ENCODE data around the gene ALDH6A1.
A peak's percentile ranks its signal among the peaks of the same experiment; 100 is the strongest.

ALDH6A1 gene

GRCh38 chr14:74042296-74042695 is 42.0 kb downstream of the ALDH6A1 start:
- Histone ChIP-seq H3K4me2 (ENCODE audit: low read depth, low read length, poor library complexity, severe bottlenecking) (no peak overlapping the region), H3K36me3 (ENCODE audit: low read length) (no peaks in the 10 kb centered on the region), H2AFZ (ENCODE audit: low read depth, low read length, severe bottlenecking) (no peak overlapping the region), H3F3A (ENCODE audit: insufficient read depth) (peaks cover 3% of the 10 kb centered on the region; the same call in 1 of the 2 replicates), H3K27ac (ENCODE audit: low read depth, low read length) (no peak overlapping the region), H3K4me3 (ENCODE audit: insufficient read depth, low read length, poor library complexity, severe bottlenecking) (no peak overlapping the region), H4K20me1 (ENCODE audit: low read depth, low read length) (no peaks in the 10 kb centered on the region), H3K9me3 (ENCODE audit: insufficient read depth, low read length) (no peaks in the 10 kb centered on the region), H3K9me2 (replicated peaks; ENCODE audit: insufficient read depth, low read length) (no peaks in the 10 kb centered on the region), H3K79me2 (ENCODE audit: insufficient read depth, low read length) (no peaks in the 10 kb centered on the region), H3K9ac (ENCODE audit: low read length) (no peak overlapping the region), H3K27me3 (ENCODE audit: low read length) (no peaks in the 10 kb centered on the region)
- TF ChIP-seq EZH2phosphoT487 (conservative IDR thresholded peaks at IDR 0.05; ENCODE audit: low read length) (no peak), CTCF (IDR thresholded peaks at IDR 0.05; ENCODE audit: insufficient read depth, low read length, poor library complexity, severe bottlenecking) (no peak)

- peaks cover 3% of the 10 kb centered on the region; the same call in 1 of the 2 replicates for H3F3A ChIP-seq (ENCODE audit: insufficient read depth)
- peak; percentile 53 for TF ChIP-seq CTCF (IDR thresholded peaks at IDR 0.05; ENCODE audit: insufficient read depth, low read length, poor library complexity, severe bottlenecking)
- TF ChIP-seq EZH2phosphoT487 (conservative IDR thresholded peaks at IDR 0.05; ENCODE audit: low read length): no peak
- no peak overlapping the region for H2AFZ ChIP-seq (ENCODE audit: low read depth, low read length, severe bottlenecking)
- no peak overlapping the region for H3K9ac ChIP-seq (ENCODE audit: low read length)
- H3K4me2 ChIP-seq (ENCODE audit: low read depth, low read length, poor library complexity, severe bottlenecking): no peak overlapping the region
- H4K20me1 ChIP-seq (ENCODE audit: low read depth, low read length): no peaks in the 10 kb centered on the region
- H3K79me2 ChIP-seq (ENCODE audit: insufficient read depth, low read length): no peaks in the 10 kb centered on the region
- H3K36me3 ChIP-seq (ENCODE audit: low read length): no peaks in the 10 kb centered on the region
- H3K4me3 ChIP-seq (ENCODE audit: insufficient read depth, low read length, poor library complexity, severe bottlenecking): no peak overlapping the region
- no peaks in the 10 kb centered on the region for H3K9me3 ChIP-seq (ENCODE audit: insufficient read depth, low read length)
- H3K9me2 ChIP-seq (replicated peaks; ENCODE audit: insufficient read depth, low read length): no peaks in the 10 kb centered on the region
- H3K27ac ChIP-seq (ENCODE audit: low read depth, low read length): no peak overlapping the region
- H3K27me3 ChIP-seq (ENCODE audit: low read length): no peaks in the 10 kb centered on the region
These were observed 46.0 kb downstream of the ALDH6A1 start for GRCh38 chr14:74038020-74038859.

- no peak overlapping the region for H2AFZ ChIP-seq (ENCODE audit: low read depth, low read length, severe bottlenecking)
- no peaks in the 10 kb centered on the region for H3K9me3 ChIP-seq (ENCODE audit: insufficient read depth, low read length)
- H3K9me2 ChIP-seq (replicated peaks; ENCODE audit: insufficient read depth, low read length): no peaks in the 10 kb centered on the region
- no peaks in the 10 kb centered on the region for H3K27me3 ChIP-seq (ENCODE audit: low read length)
- H3F3A ChIP-seq (ENCODE audit: insufficient read depth): peaks cover 3% of the 10 kb centered on the region; the same call in 1 of the 2 replicates
- H3K27ac ChIP-seq (ENCODE audit: low read depth, low read length): no peak overlapping the region
- no peak overlapping the region for H3K9ac ChIP-seq (ENCODE audit: low read length)
- H3K4me2 ChIP-seq (ENCODE audit: low read depth, low read length, poor library complexity, severe bottlenecking): no peak overlapping the region
- TF ChIP-seq EZH2phosphoT487 (conservative IDR thresholded peaks at IDR 0.05; ENCODE audit: low read length) (no peak), CTCF (IDR thresholded peaks at IDR 0.05; ENCODE audit: insufficient read depth, low read length, poor library complexity, severe bottlenecking) (no peak)
- no peaks in the 10 kb centered on the region for H3K79me2 ChIP-seq (ENCODE audit: insufficient read depth, low read length)
- no peak overlapping the region for H3K4me3 ChIP-seq (ENCODE audit: insufficient read depth, low read length, poor library complexity, severe bottlenecking)
- H4K20me1 ChIP-seq (ENCODE audit: low read depth, low read length): no peaks in the 10 kb centered on the region
- H3K36me3 ChIP-seq (ENCODE audit: low read length): no peaks in the 10 kb centered on the region
These were observed 48.7 kb downstream of the ALDH6A1 start for GRCh38 chr14:74035556-74035955.
